Fibroblast of skin of right quadriceps (primary cell): Measurements from ENCODE around the gene AGXT.

ENCODE experiments used
- DNase-seq: peaks from one replicate; pipeline ENCODE4 v3.0.0-alpha.2; 2013

Gene AGXT

DNA sequence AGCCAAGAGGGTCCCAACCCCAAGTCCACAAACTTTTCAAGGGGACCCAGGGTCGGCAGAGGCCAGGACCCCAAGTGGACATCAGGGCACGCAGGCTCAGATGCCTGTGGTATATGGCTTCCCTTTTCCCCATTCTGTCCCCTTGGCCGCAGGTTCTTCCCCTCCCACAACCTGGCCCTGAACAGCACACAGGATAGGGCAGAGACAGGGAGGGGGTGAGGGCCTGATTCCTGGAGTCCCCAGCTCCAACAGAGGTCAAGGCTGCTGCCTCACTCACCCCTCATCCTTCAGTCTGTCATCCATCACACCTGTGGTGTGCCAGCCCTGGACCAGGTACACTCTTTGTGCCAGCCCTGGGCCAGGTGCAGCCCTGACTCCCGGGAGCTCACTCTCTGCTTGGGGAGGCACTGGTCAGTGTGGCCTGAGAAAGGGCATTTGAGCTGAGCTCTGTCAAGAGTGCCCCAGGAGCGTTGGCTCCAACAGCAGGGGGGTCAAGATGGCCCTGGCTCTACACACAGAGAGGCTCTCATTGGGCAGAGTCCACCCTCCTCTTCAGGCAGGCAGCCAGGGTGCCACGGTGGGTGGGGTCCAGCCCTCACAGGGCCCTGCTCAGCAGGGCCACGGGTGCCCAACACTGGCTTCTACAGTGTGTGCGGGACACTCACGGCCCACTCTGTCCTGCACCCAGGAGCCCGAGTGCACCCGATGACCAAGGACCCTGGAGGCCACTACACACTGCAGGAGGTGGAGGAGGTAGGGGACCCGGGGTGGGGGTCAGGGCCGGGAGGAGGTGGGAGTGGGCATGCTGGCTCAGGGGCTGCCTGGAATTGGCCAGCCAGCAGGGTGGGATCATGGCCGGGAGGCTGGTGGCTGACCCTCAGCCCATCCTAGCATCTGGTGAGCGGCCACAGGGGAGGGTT, 1.6 kb downstream of the AGXT start:
- no peak for DNase-seq

DNA sequence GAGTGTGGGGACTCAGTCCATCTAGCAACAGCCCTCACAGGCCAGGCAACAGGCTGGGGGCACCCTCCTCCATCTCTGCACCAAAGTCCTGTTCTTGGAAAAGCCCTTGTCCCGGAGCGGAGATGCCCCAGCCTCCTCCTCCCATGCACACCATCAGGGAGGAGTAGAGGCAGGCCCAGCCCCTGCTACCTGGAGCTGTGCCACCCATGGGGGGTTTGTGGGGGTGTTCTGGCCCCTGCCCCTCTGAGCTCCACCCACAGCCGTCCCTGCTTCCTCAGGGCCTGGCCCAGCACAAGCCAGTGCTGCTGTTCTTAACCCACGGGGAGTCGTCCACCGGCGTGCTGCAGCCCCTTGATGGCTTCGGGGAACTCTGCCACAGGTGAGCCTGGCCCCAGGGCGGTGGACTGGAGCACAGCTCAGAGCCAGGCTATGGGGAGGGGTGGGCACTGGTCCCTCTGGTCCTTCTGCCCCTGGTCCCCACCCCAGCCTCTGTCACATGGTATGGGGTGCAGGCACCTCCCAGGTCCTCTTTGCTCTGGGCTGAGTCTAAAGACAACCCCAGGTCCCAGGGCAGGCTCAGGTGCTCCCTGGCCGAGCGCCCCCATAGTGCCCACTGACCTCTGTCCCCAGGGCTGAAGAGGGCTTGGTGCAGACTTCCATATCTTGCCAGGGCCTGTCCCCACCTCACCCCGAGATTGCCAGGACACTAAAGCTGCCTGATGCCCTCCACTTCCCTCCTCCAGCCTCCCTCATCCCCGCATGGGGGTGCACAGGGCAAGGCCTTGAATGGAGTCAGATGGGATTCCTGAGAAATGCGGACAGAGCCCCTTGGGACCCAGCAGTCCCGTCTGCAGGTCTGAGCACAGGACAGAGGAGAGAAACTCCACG, 2.7 kb downstream of the AGXT start:
- DNase-seq, result no peak

DNA sequence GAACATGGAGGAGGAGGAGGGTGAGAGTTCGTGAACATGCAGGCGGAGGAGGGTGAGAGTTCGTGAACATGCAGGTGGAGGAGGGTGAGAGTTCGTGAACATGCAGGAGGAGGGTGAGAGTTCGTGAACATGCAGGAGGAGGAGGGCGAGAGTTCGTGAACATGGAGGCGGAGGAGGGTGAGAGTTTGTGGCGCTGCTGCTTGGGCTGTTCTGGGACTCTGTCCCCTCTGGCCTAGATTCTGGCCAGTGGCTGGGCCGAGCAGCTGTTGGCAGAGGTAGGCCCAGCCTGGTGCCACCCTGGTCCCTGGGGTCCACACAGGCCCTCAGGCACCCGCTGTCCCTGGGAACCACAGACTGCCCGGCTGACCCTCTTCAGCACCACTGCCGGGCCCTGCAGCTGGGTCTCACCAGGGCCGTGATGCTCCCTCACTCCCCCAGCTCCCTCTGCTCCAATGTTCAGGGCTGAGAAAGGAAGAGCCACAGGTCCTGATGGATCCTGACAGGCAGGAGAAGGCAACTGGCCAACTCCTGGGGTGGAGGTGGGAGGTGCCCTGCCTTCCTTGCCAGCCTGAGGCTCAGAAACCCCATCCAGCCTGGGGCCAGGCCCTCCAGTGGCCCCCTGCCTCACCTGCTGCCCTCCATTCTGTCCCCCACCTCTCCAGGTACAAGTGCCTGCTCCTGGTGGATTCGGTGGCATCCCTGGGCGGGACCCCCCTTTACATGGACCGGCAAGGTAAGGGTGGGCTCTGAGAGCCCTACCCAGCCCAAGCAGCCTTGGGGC, 3.9 kb downstream of the AGXT start:
- no peak for DNase-seq

DNA sequence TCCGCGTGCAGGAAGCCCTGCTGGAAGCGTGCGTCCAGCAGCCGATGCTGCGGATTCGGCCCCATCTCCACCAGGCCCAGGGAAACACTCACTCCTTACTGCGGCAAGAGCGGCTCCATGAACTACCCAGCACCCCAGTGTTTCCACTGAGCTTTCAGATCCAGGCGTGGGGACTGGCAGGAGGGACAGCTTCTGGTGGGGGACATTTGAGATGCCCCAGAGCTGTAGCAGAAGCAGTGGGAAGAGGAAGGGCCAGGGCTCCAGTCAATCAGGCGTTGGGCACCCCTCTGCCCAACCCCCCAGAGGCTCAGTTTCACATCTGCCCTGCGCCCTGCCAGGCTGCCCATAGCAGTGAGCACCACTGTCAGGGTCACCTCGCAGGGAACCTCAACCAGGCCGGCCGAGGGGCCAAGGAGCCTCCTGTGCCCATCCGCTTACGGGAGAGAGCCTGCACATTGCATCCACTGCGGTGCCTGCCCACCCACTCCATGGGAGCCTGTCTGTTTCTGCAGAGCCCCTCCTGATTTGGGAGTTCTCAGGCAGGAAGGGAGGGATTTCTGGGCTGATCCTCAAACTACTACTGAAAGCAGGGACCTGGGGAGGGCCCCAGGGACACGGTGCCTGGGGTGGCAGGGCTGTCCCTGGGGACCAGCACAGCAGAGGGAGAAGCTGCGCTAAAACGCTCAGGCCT, 4.6 kb downstream of the AGXT start:
- no peak for DNase-seq

DNA sequence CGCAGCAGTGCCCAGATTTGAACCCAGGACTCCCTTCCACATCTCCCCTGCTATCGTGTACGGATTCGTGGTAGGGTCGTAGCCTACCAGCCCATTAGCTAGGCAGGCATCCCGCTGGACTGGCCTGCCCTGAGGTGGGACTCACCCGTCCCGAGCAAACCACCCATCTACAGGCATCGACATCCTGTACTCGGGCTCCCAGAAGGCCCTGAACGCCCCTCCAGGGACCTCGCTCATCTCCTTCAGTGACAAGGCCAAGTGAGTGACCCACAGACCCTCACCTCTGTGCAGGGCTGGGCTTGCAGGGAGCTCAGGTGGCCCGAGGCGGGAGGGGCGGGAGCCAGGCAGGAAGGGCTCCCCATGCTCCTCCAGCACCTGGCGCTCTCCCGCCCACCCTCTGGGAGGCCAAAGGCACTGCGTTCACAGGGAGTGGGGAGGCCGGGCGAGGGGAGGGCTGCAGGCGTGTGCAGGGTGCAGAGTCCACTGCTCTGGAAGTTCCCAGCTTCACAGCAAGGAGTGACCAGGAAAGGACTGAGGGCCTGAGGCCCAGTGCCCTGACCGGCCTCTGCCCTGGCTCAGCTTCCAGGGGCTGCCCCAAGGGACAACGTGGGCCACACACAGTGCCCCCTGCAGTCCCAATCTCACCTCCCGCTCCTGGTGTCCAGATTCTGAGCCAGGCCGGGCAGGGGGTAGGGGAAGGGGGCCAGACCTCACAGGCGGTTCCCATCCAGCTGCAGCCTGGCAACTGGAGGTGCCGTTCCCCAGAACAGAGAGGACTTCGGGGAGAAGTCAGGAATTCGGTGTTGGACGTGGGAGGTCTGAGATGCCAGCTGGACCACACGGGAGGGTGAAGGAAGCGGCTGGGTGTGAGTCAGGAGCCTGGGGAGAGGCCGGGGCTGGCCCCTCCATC, 5.4 kb downstream of the AGXT start:
- DNase-seq, result no peak

DNA sequence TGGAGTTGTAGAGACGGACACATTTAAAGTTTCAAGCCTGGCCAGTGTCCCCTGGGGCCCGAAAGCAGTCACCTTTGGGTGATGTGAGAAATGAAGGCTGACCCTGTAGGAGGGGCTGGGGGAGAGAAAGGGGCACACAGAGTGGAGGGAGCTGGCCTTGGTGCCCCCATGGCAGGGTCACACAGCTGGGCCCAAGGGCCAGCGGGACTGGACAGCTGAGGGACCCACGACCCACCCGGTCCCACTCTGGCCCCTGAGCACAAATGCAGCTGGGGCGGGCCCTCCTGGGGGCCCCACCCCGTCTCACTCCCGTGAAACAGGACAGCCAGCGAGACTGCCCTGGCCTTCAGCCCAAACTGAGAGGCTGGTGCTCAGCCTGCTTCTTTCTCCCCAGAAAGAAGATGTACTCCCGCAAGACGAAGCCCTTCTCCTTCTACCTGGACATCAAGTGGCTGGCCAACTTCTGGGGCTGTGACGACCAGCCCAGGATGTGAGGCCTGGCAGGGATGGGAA, 6.1 kb downstream of the AGXT start:
- no peak for DNase-seq

DNA sequence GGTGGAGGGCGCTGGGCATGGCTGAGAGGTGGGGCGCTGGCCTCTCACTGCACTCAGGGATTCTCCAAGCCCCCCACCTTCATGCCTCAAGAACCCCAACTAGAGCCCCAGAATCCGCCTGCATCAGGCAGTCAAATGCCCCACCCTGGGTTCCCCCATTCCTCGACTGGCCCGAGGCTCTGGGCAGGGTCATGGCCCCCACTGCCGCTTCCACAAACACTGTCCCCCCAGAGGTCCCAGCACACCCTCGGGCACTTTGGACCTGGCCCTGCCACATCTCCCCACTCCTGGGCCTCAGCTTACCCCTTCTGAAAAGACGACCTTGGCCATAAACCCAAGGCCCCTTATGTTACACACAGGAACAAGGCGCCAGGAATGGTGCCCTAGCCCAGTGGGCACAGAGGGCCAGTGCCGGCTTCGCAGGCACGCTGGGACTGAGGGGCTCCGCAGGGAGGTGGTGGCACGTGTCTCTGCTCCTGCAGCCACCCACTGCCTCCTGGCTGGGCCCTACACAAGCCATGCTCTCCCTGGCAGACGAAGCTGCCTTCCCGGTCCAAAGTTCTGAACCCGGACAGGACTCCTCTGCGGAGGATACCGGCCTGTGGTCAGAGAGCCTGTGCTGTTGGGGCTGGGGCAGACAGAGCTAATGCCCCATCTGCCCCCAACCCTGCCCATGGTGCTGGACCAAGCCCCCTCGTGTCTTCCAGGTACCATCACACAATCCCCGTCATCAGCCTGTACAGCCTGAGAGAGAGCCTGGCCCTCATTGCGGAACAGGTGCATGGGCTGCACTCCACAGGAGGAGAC, 6.8 kb downstream of the AGXT start:
- no peak for DNase-seq

DNA sequence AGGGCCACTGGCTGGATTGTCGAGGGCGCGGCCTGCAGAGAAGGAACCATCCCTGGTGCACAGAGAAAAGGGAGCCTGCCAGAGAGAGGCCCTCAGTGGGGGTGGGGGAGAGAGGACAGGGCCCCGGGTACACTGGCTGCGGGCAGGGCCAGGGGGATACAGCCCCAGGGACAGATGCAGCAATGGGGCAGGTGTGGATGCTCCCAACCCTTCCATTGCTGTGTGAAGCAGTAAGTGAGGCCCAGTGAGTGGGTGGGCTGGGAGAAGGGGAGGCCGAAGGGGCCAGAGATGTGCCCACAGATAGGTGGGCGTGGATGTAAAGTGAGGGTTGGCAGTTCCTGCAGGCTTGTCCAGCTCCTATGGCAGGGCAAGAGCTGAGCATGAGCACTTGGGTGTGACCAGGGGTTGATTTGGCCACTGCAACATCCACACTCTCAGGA, 7.4 kb downstream of the AGXT start:
- no peak for DNase-seq

DNA sequence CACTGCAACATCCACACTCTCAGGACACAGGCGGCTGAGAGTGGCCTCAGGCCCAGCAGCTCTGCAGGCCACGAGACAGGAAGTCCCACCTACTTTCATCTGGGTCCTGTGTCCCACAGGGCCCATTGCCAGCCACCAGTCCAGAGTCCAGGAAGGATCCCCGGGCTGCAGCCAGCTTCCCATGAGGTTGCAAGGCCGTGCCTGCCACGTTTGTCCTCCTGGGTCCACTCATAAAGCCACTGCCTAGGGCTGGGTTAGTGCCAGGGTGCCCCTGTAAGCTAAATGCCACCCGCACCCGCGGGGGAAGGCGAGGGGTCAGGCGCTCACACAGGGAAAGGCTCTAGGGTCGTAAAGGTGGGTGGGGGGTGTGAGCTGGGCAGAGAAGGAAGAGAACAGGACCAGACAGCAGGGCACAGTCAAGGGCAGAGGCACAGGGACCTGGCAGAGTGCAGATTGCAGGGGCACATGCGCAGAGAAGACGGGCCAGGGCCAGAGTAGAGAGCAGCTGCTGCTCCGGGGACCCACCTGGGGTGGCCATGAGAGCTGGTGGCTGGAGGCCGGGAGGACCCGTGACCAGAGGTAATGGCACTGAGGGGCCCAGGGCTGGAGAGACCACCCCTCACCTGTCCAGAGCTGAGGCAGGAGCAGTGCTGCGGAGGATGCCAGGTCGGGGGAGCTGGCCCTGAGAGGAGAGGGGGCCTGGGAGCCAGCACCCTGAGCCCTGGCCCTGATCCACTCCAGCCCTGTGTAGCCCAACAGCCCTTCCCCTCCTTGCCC, 8.0 kb downstream of the AGXT start:
- no peak for DNase-seq

DNA sequence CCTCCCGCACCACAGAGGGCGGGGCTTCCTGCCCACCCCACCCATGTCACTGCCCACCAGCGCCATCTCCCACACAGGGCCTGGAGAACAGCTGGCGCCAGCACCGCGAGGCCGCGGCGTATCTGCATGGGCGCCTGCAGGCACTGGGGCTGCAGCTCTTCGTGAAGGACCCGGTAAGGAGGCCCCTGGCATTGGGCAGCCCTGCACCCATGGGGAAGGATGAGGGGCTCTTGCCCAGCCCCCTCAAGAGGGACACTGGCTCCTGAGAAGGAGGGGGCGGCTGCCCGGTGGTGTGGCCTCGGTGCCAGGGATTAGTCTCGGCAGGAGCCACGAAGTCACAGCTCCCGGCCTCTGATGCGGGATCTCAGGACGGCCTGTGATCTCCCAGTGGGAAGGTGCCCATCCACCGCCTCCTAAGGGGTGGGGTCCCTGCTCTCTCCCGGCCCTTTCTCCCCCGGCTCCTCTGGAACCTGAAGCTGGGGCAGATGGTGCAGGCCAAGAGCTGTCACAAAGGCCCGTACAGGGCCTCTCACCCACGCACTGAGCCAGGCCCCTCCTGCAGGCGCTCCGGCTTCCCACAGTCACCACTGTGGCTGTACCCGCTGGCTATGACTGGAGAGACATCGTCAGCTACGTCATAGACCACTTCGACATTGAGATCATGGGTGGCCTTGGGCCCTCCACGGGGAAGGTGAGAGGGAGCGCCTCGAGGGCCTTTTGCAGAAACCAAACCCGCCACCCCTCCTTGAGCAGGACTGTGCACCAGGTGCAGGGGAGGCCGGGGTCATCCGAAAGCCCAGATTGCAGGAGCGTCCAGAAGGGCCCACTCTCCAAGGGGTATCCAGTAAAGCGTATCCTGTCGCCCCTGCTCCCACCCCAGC, 9.1 kb downstream of the AGXT start:
- no peak for DNase-seq

DNA sequence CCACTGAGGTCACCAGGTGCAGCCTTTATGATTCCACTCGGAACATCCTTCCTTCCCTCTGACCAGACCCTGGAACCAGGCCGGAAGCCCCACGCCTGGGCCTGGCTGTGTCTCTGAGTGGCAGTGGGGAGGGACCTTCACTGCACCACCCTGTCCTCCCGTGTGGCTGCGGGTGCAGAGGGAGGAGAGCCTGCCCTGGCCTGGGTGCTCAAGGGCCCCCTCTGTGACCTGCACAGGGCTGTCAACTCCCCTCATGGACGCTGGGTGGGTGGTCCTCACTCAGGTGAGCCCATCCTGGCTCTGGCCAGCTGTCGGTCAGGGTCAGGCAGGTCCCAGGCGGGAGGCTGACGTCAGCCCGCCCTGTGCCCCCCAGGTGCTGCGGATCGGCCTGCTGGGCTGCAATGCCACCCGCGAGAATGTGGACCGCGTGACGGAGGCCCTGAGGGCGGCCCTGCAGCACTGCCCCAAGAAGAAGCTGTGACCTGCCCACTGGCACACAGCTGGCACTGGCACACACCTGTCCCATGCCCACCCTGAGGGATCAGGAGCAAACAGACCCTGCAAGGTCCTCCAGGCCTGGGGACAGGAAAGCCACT, 9.8 kb downstream of the AGXT start:
- no peak for DNase-seq

DNA sequence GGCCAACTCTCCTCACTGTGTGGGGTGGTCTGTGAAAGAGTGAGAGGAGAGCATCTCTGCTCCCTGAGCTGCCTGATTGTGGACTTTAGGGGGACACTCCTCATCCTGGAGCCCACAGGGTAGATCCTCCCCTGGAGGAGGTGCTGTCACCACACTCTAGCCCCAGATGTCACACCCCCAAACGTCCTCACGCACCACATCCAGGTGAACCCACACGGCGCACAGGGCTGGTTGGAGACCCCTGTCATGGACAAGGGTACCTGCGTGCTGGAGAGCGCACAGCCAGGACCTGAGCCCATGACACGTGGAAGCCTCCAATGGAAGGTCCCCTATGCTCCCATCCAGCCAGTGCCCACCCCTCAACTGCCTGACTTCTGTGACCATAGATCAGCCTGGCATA, 10.5 kb downstream of the AGXT start:
- no peak for DNase-seq

DNA sequence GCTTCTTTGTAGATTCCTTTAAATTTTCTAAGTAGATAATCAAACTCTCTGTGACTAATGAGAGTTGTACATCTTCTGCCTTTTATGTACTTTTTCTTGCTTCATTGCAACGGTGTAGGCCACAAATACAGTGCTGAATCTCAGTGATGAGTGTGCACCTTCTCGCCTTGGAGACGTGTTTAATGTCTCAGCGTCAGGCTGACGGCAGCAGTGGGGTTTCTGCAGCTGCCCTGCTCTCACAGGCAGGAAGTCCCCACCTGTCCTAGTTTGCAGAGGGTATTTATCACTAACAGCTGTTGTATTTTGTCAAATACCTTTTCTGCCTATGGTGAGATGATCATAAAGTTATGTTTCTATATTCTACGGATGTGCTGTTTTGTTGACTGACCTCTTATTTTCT, 13.3 kb downstream of the AGXT start:
- DNase-seq, result no peak

DNA sequence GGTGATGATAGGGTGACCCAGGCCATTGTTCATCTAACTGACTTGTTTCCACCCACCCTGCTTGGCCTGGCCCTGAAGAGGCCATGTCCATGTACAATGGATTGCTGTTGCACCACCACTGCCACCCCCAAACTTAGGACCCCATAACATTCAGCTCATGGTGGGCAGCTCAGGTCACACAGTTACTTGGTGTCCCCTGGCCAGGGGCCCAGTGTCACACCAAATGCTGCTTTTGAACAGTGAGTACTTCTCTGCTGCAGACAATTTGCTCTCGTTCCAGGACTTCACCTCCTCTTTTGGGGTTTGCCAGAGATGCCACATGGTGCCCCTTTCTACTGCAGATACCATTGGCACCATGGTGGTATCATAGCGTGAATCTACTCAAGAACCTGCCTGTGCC, 15.6 kb downstream of the AGXT start:
- DNase-seq, result no peak

DNA sequence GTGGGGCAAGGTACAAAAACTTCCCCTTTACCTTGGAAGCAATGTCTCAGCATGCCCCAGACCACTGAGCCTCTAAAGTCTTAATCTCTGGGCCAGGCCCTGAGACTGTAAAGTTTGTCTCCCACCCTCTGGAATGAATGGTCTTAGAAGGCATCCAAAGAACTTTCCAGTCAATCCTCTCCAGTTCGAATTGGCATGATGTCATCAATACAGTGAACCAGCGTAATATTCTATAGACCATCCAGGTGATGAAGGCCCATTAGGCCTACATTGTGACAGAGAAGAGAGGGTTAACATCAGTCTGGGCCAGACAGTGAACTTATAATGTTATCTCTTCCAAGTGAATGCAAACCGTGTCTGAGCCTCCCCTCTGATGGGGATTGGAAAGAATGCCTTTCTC, 16.1 kb downstream of the AGXT start:
- no peak for DNase-seq

DNA sequence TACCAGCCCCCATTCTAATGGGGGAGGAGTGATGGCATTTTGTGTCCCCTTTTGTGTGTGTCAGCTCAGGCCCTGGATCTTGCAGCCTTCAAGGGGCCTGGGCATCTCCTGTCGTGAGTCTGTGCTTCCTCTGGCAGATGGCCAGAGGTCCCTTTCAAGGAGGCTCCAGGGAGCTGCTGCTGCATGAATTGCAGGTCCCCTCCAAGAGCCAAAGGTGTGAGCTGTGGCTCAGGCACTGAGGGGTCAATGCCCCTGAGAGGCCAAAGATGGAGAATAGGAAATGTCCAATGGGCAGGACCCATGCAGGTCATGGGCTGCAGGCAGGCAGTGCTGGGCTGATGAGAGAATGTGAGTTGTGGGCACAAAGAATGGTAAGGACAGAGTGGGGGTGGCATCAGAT, 16.9 kb downstream of the AGXT start:
- DNase-seq, result no peak

DNA sequence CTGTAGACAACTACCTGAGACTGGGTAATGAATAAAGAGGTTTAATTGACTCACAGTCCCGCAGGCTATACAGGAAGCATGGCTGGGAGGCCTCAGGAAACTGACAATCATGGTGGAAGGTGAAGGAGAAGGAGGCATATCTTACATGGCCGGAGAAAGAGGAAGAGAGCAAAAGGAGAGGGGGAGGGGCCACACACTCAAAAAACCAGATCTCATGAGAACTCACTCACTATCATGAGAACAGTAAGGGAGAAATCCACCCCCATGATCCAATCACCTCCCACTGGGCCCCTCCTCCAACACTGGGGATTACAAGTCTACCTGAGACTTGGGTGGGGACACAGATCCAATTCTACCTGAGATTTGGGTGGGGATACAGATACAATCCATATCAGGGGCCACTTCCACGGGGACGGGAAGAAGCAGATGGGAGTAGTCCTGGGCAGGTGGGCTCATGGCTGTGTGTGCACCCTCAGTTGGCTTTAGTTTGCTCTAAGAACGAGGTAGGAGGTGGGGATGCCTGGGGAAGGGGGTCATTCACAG, 17.5 kb downstream of the AGXT start:
- DNase-seq, result no peak
